Aorta (tissue), 5 donors: ENCODE data around the gene NEUROG2. TPM values are rescaled to one million over a fixed set of nuclear protein-coding genes. Genes with fewer than 3 reads are reported as not detected.
"Not testable (repeated sequence)": the region's sequence is repeated elsewhere in the genome, so short reads cannot be mapped to it uniquely, and the experiment has no call there.

Experiments
- ATAC-seq: fragments of 200-7000 bp; cut with Tn5 transposase; one replicate; pipeline ENCODE4 v1.9.1; 2022; ENCODE audit warnings: moderate library complexity; ENCODE audit not compliant: low FRiP score
- DNase-seq, 2 donors: peaks; one replicate each; pipeline ENCODE4 v3.0.0-alpha.2; 2020
- H3K27ac ChIP-seq, 2 donors: one replicate each; pipeline ENCODE4 v1.5.1; 2013; ENCODE audit warnings: low read length in 2 of 2, mild to moderate bottlenecking in 2 of 2, moderate library complexity in 2 of 2, control low read depth in 1 of 2, inconsistent platforms in 1 of 2, low read depth in 1 of 2
- H3K27me3 ChIP-seq, 2 donors: one replicate each; pipeline ENCODE4 v1.6.1; 2013; ENCODE audit warnings: control low read depth in 1 of 2, low read length in 1 of 2, mild to moderate bottlenecking in 1 of 2, moderate library complexity in 1 of 2; ENCODE audit not compliant: insufficient read depth in 2 of 2, control insufficient read depth in 1 of 2
- H3K36me3 ChIP-seq, 2 donors: one replicate each; pipeline ENCODE4 v1.6.1; 2013; ENCODE audit warnings: control low read depth in 1 of 2, low read length in 1 of 2, mild to moderate bottlenecking in 1 of 2; ENCODE audit not compliant: insufficient read depth in 2 of 2, control insufficient read depth in 1 of 2
- H3K4me1 ChIP-seq, 2 donors: one replicate each; pipeline ENCODE4 v1.6.1; 2013; ENCODE audit warnings: low read length in 2 of 2, control low read depth in 1 of 2, mild to moderate bottlenecking in 1 of 2, moderate library complexity in 1 of 2; ENCODE audit not compliant: insufficient read depth in 2 of 2, control insufficient read depth in 1 of 2
- H3K4me3 ChIP-seq, 2 donors: one replicate each; pipeline ENCODE4 v1.5.1; 2013; ENCODE audit warnings: low read length in 2 of 2, control low read depth in 1 of 2, mild to moderate bottlenecking in 1 of 2
- H3K9me3 ChIP-seq: one replicate; pipeline ENCODE4 v1.6.1; 2013; ENCODE audit warnings: mild to moderate bottlenecking, low read length; ENCODE audit not compliant: control insufficient read depth
- WGBS, 2 donors: extraction: QIAGEN DNeasy Blood & Tissue Kit; methylation state at CpG; one replicate each; pipeline ENCODE4 v1.1.7; 2013; 5-methylcytosine and 5-hydroxymethylcytosine counted together
- intact Hi-C, 2 donors: fragments of 100-400 bp; cut with DNase I; formaldehyde crosslinking; loops; one replicate each; pipeline versions ENCODE4 v1.14.2 to v1.15.0; 2022
- polyA plus RNA-seq, 2 donors: library from polyadenylated mRNA; stranded (reverse); fragments of 200-250 nt; gene quantifications; one replicate each; pipeline ENCODE4 v1.2.3, GENCODE V29; 2013
- total RNA-seq, 2 donors: library from RNA; stranded (reverse); fragmentation: NEBNext Ultra II Directional; extraction: Animal tissue kit (Norgen Biotek cat#: 25700); gene quantifications; one replicate each; pipeline ENCODE4 v1.2.1, GENCODE V29; 2021
- donor health status: healthy with polysubstance abuse.
- donor health status: Bipolar disorder and iron deficiency.
- donor health status: DM: no; HTN: no; CAD: no.
- donor health status: DM: no; HTN: no; CAD: no.
- donor health status: DM: yes; HTN: yes; CAD: no.

Gene NEUROG2
- total and polyA plus RNA-seq, 4 donors = not detected

DNA sequence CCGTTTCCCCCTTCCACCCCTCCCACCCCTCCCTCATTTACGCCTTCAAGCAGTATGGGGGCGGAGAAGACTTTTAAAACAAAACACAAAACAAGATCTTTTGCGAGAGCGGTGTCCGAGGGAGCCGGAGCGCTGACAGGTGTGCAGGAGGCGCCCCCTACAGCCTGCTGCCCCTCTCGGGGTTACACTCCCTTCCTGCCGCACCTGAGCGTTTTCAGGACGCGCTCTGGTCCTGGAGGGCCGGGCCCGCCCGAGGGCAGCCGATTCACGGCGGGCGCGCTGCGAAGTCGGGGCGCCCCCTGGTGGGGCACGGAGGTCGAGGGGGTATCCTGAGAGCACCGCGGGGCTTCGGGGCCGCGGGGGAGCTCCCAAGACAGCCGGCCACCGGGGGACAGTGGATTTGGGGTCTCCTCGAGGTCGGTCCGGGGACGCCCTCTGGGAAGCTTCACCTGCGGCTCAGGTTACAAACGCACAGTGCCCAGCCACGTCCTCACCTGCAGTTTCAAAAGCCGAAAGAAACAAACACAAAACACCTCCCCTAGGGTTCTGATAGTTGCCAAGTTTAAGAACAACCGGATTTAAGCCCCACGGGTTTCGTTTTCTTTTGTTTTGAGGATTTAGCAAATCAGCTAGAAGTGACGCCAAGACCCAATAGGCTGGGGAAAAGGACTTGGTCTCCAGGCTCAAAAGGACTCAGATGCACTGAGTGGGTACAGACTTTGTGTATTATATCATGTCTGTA lies 8.0 kb upstream of the NEUROG2 start:
- ATAC-seq = peak; percentile 76
- intact Hi-C loops = no loop called here
- Histone ChIP-seq H3K4me1 (no peaks in the 10 kb centered on the region), H3K27me3 (no peaks in the 10 kb centered on the region), H3K9me3 (no peaks in the 10 kb centered on the region), H3K4me3 (peak overlapping the region in 1 of 2 donors; percentile 3), H3K36me3 (no peaks in the 10 kb centered on the region), H3K27ac (no peak overlapping the region)
- 3 to 5% methylated on average over 45 to 46 of the region's 46 CpGs for WGBS, 2 donors
- DNase-seq = peak; percentile 64 to 83

DNA sequence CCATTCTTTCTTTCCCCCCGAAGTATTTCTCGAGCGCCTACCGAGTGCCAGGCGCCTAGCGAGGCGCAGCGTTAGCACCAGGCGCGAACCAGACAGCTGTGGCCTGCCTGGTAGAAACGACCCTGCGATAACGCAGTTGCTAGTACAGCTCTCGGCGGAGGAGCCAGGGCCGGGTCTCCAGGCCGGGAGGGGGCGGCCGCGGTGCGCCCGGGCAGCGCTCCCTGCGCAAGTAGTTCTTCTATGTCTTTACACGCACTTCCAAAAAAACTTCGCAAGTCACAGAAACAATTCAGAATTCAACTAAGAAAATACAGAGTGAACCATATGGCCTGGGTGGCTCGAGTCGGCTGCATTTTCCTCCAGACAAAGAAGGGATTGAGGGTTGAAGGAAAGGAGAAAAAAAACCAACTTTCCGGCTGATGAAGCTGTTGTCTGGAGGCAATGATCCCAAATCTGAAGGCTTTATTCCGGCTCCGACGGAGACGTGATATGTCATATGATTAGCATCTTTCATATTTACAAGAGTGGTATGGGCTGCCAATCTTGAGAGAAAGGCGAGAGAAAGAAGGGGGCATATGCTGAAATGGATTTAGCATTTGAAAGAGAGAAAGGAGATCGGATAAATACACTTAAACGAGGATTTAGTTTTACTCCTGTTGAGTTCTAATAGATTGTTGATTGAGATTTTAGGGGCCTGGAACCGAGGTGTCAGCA lies 7.2 kb upstream of the NEUROG2 start:
- H3K27me3 ChIP-seq = no peaks in the 10 kb centered on the region
- H3K36me3 ChIP-seq = no peaks in the 10 kb centered on the region
- no peaks in the 10 kb centered on the region for H3K9me3 ChIP-seq
- no peaks in the 10 kb centered on the region for H3K4me1 ChIP-seq
- intact Hi-C loops = no loop called here
- peak overlapping the region in 1 of 2 donors; percentile 3 for H3K4me3 ChIP-seq
- H3K27ac ChIP-seq = no peak overlapping the region
- DNase-seq (no peak), ATAC-seq (no peak)
- 8 to 9% methylated on average over 37 of the region's 37 CpGs for WGBS, 2 donors

DNA sequence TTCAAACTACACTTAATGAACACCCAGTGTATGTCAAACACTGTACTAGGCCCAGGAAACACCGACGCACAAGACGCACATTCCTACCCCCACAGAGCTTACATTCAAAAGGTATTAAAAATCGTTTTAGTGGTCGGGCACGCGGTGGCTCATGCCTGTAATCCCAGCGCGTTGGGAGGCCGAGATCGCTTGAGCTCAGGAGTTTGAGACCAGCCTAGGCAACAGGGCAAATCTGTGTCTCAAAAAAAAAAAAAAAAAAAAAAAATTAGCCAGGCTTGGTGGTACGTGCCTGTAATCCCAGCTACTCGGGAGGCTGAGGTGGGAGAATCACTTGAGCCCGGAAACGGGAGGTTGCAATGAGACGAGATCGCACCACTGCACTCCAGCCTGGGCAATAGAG lies 6.5 kb upstream of the NEUROG2 start:
- ATAC-seq, H3K27me3 ChIP-seq, H3K4me1 ChIP-seq, H3K27ac ChIP-seq, H3K36me3 ChIP-seq, H3K9me3 ChIP-seq, DNase-seq, intact Hi-C loops, H3K4me3 ChIP-seq: not testable (repeated sequence)
- WGBS, 2 donors = 14 to 15% methylated on average over 17 of the region's 17 CpGs

DNA sequence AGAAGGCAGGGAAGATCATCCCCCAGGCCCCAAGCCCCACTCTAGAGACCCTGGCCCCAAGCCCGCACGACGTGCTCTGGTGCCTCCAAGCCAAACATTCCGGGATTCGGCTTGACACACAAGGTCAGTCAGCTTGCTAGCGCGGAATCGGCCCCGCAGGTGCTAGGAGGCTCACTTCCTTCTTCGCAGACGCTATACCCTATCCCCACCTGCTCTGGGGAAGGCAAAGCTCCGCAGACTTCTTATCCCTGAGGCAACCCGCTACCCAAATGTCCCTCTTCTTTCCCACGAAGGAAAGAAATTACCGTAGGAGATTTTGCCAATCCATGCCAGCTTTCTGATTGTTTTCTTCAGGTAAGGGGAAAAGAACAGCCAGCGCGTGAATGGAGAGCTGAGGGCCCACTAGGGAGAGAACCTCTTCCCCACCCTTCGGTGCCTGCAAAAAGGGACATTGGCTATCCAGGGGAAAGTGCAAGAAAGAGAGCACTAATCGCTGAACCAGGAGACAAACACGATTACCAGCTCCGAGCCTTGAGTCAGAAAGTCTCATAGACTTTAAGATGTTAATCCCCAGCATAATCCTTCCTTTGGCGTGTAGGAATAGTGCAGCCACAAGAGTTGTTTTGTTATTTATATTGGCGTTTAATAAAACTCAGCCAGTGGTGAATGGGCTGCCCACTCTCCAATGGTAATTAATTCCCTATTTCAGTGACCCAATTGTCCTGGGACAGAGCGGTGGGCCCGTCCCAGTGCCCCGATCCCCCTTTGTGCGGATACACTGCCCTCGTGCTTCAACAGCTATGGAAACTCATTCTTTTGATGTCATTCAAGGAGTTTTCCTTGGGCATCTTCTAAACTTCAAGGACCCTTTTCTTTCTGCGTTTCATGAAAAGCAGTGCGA lies 5.4 kb upstream of the NEUROG2 start:
- no peak overlapping the region for H3K4me3 ChIP-seq
- no peaks in the 10 kb centered on the region for H3K27me3 ChIP-seq
- H3K27ac ChIP-seq = no peak overlapping the region
- H3K9me3 ChIP-seq = no peaks in the 10 kb centered on the region
- ATAC-seq (no peak), DNase-seq (no peak)
- WGBS, 2 donors = 9 to 10% methylated on average over 30 of the region's 30 CpGs
- intact Hi-C loops = no loop called here
- no peaks in the 10 kb centered on the region for H3K36me3 ChIP-seq
- no peaks in the 10 kb centered on the region for H3K4me1 ChIP-seq

DNA sequence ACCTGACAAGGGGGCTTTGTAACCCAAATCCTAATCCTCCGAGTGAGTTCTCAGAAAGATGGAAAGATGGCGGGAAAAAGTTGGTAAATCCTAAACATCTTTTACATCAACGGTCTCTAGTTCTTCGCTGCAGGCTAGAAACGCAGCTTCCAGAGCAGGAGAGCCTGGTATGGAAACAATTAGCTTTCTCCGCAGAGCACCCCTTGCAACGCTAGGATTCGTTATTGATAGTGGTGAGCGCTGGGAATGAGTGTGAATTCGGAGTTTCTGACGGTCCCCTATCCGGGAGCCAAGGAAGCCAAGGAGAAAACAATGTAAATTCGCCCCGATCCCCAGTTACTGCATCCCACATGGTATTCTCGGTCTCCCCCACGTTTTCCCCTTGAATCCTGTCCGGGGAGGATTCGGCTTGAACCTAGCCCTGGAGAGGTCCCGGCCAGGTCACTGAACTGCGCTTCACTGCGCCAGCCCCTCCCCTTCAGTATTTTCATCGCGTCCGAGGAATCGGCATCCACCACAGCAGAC lies 4.7 kb upstream of the NEUROG2 start:
- H3K27me3 ChIP-seq = peaks cover 0 to 2% of the 10 kb centered on the region in 2 donors
- ATAC-seq (no peak), DNase-seq (no peak)
- no peak overlapping the region for H3K4me3 ChIP-seq
- intact Hi-C loops = no loop called here
- 4 to 7% methylated on average over 25 of the region's 25 CpGs for WGBS, 2 donors
- H3K4me1 ChIP-seq = no peaks in the 10 kb centered on the region
- H3K27ac ChIP-seq = no peak overlapping the region
- H3K36me3 ChIP-seq = no peaks in the 10 kb centered on the region
- no peaks in the 10 kb centered on the region for H3K9me3 ChIP-seq

DNA sequence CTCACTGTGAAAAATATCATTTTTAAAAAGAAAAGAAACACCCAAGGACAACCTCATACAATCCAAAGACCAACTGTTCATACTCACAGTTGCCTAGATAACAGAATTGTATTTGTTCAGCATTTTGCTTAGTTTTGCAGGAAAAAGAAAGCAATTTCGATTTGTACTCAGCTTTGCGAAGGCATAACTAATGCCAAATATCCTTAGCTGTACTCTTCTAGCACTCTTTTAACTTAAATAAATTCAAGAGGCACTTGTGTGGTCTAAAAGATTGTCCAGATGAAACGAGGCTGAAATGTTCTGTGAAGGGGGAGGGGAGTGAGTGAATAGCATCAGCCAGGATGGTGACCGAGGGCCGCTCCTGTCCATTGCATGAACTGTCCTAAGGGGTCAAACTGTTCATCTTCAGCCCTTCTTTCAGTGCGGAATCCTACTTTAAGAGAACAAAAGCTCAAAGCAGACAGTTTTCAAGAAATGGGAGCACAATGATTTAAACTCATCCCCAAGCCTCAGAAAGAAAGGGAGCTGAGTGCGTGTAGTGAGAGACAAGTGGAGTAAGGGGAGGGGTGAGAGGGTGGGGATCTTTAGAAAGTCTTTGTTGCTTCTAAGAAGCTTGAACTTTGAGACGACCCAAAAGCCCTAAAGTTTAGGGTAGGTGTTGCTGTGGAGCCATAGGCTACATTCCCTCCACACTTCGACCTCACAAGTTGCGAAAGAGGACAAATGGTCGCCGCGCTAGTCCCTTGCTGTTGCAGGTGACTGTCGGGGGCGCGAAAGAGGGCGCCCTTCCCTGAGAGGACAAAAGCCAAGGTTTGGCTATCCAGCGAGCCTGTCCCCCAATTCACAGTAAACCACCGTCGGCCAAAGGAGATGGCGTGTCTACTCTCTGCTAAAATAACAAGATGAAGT lies 4.0 kb upstream of the NEUROG2 start:
- intact Hi-C loops = loop anchor here in 1 of 2 donors (5.0 kb wide), 1 partner anchor 198 kb away; no protein-coding TSS in a partner anchor
- Histone ChIP-seq H3K4me3 (no peak overlapping the region), H3K9me3 (no peaks in the 10 kb centered on the region), H3K36me3 (no peaks in the 10 kb centered on the region), H3K27me3 (peaks cover 0 to 2% of the 10 kb centered on the region in 2 donors), H3K27ac (no peak overlapping the region), H3K4me1 (no peaks in the 10 kb centered on the region)
- ATAC-seq (no peak), DNase-seq (no peak)
- WGBS, 2 donors = 9% methylated on average over 21 of the region's 21 CpGs

DNA sequence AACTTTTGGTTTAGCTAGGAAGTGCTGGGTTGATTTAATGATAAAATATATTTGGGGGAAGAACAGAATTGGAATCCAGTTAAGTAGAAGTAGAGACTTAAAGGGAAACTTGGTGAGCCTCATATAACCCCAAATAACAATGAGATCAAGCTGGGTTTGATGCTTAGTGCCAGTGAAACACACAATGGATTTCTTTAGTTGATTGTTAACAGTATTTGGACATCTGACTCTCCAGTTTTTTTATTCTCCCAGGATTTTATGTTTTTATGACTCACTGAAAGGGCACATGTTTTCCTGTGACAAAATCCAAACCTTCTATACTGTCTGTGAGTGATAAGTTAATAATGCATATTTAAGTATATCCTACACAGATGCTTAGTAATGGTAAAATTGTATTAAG lies 2.7 kb upstream of the NEUROG2 start:
- Histone ChIP-seq H3K36me3 (no peaks in the 10 kb centered on the region), H3K4me3 (no peak overlapping the region), H3K4me1 (no peaks in the 10 kb centered on the region), H3K27ac (no peak overlapping the region), H3K9me3 (no peaks in the 10 kb centered on the region), H3K27me3 (peaks cover 0 to 2% of the 10 kb centered on the region in 2 donors)
- intact Hi-C loops = loop anchor here in 1 of 2 donors (5.0 kb wide), 1 partner anchor 196 kb away; no protein-coding TSS in a partner anchor
- DNase-seq (no peak), ATAC-seq (no peak)
